ENCODE measurements around the gene ZNF138.
A peak's percentile ranks its signal among the peaks of the same experiment; 100 is the strongest.
"Not testable (repeated sequence)": the region's sequence is repeated elsewhere in the genome, so short reads cannot be mapped to it uniquely, and the experiment has no call there.

Gene ZNF138

GRCh38 chr7:64794171-64794844 is at the start of gene ZNF138:
Gene ZNF138 (plus strand): TSS chr7:64794428. CDS start chr7:64794569, 141 bp downstream.
- H3K27me3 ChIP-seq (ENCODE audit: control insufficient read depth in 1 of 2, insufficient read depth in 2 of 2, low read length in 2 of 2), result no peaks in the 10 kb centered on the region
- H3K4me1 ChIP-seq (ENCODE audit: insufficient read depth, low read length), result peaks cover 16% of the 10 kb centered on the region
- peak within 1 kb of the TSS; percentile 55 for H3K27ac ChIP-seq (ENCODE audit: low read depth, low read length)
- peaks cover 2% of the 10 kb centered on the region for H3K36me3 ChIP-seq (ENCODE audit: insufficient read depth, low read length)
- peak within 1 kb of the TSS; percentile 35 for H3K9ac ChIP-seq (ENCODE audit: low read length)
- H3K4me3 ChIP-seq (ENCODE audit: low read depth in 1 of 2, low read length in 2 of 2), result peak within 1 kb of the TSS; percentile 74 to 79
- no peaks in the 10 kb centered on the region for H3K9me3 ChIP-seq (ENCODE audit: low read length)

GRCh38 chr7:64744680-64745079 is 49.5 kb upstream of the ZNF138 start:
- Histone ChIP-seq H3K27ac (ENCODE audit: low read depth, low read length) (no peak overlapping the region), H3K36me3 (ENCODE audit: insufficient read depth, low read length) (no peaks in the 10 kb centered on the region), H3K27me3 (ENCODE audit: control insufficient read depth in 1 of 2, insufficient read depth in 2 of 2, low read length in 2 of 2) (no peaks in the 10 kb centered on the region), H3K4me1 (ENCODE audit: insufficient read depth, low read length) (no peaks in the 10 kb centered on the region), H3K4me3 (ENCODE audit: low read depth in 1 of 2, low read length in 2 of 2) (no peak overlapping the region), H3K9me3 (ENCODE audit: low read length) (no peaks in the 10 kb centered on the region), H3K9ac (ENCODE audit: low read length) (no peak overlapping the region)

GRCh38 chr7:64747802-64748201 is 46.4 kb upstream of the ZNF138 start:
- Histone ChIP-seq H3K4me3 (ENCODE audit: low read depth in 1 of 2, low read length in 2 of 2) (no peak overlapping the region), H3K27me3 (ENCODE audit: control insufficient read depth in 1 of 2, insufficient read depth in 2 of 2, low read length in 2 of 2) (no peaks in the 10 kb centered on the region), H3K9me3 (ENCODE audit: low read length) (no peaks in the 10 kb centered on the region), H3K4me1 (ENCODE audit: insufficient read depth, low read length) (no peaks in the 10 kb centered on the region), H3K27ac (ENCODE audit: low read depth, low read length) (no peak overlapping the region), H3K9ac (ENCODE audit: low read length) (no peak overlapping the region), H3K36me3 (ENCODE audit: insufficient read depth, low read length) (no peaks in the 10 kb centered on the region)

- H3K4me3 ChIP-seq (ENCODE audit: low read depth in 1 of 2, low read length in 2 of 2), result no peak overlapping the region
- no peaks in the 10 kb centered on the region for H3K36me3 ChIP-seq (ENCODE audit: insufficient read depth, low read length)
- H3K4me1 ChIP-seq (ENCODE audit: insufficient read depth, low read length), result no peaks in the 10 kb centered on the region
- H3K27me3 ChIP-seq (ENCODE audit: control insufficient read depth in 1 of 2, insufficient read depth in 2 of 2, low read length in 2 of 2), result no peaks in the 10 kb centered on the region
- H3K9me3 ChIP-seq (ENCODE audit: low read length), result no peaks in the 10 kb centered on the region
- no peak overlapping the region for H3K9ac ChIP-seq (ENCODE audit: low read length)
- H3K27ac ChIP-seq (ENCODE audit: low read depth, low read length), result no peak overlapping the region
These were observed 41.2 kb upstream of the ZNF138 start for GRCh38 chr7:64753032-64753431.

GRCh38 chr7:64755865-64756264 is 38.4 kb upstream of the ZNF138 start:
- Histone ChIP-seq H3K9me3 (ENCODE audit: low read length) (no peaks in the 10 kb centered on the region), H3K27me3 (ENCODE audit: control insufficient read depth in 1 of 2, insufficient read depth in 2 of 2, low read length in 2 of 2) (no peaks in the 10 kb centered on the region), H3K27ac (ENCODE audit: low read depth, low read length) (no peak overlapping the region), H3K4me3 (ENCODE audit: low read depth in 1 of 2, low read length in 2 of 2) (no peak overlapping the region), H3K9ac (ENCODE audit: low read length) (no peak overlapping the region), H3K36me3 (ENCODE audit: insufficient read depth, low read length) (no peaks in the 10 kb centered on the region), H3K4me1 (ENCODE audit: insufficient read depth, low read length) (no peaks in the 10 kb centered on the region)

GRCh38 chr7:64758151-64758550 is 36.1 kb upstream of the ZNF138 start:
- Histone ChIP-seq H3K4me1 (ENCODE audit: insufficient read depth, low read length) (no peaks in the 10 kb centered on the region), H3K36me3 (ENCODE audit: insufficient read depth, low read length) (no peaks in the 10 kb centered on the region), H3K4me3 (ENCODE audit: low read depth in 1 of 2, low read length in 2 of 2) (no peak overlapping the region), H3K9ac (ENCODE audit: low read length) (no peak overlapping the region), H3K9me3 (ENCODE audit: low read length) (no peaks in the 10 kb centered on the region), H3K27ac (ENCODE audit: low read depth, low read length) (no peak overlapping the region), H3K27me3 (ENCODE audit: control insufficient read depth in 1 of 2, insufficient read depth in 2 of 2, low read length in 2 of 2) (no peaks in the 10 kb centered on the region)

- H3K9ac ChIP-seq (ENCODE audit: low read length), result no peak overlapping the region
These were observed 25.4 kb upstream of the ZNF138 start for GRCh38 chr7:64768824-64769223.

GRCh38 chr7:64774204-64774842 is 19.9 kb upstream of the ZNF138 start:
- no peak overlapping the region for H3K4me3 ChIP-seq (ENCODE audit: low read depth in 1 of 2, low read length in 2 of 2)
- H3K9ac ChIP-seq (ENCODE audit: low read length), result no peak overlapping the region
- no peaks in the 10 kb centered on the region for H3K27me3 ChIP-seq (ENCODE audit: control insufficient read depth in 1 of 2, insufficient read depth in 2 of 2, low read length in 2 of 2)
- no peak overlapping the region for H3K27ac ChIP-seq (ENCODE audit: low read depth, low read length)
- no peaks in the 10 kb centered on the region for H3K36me3 ChIP-seq (ENCODE audit: insufficient read depth, low read length)
- no peaks in the 10 kb centered on the region for H3K9me3 ChIP-seq (ENCODE audit: low read length)
- H3K4me1 ChIP-seq (ENCODE audit: insufficient read depth, low read length), result no peaks in the 10 kb centered on the region

More at GRCh38 chr7:64768824-64769223, 25.4 kb upstream of the ZNF138 start:
- Histone ChIP-seq H3K4me1 (ENCODE audit: insufficient read depth, low read length) (no peaks in the 10 kb centered on the region), H3K9me3 (ENCODE audit: low read length) (no peaks in the 10 kb centered on the region), H3K27ac (ENCODE audit: low read depth, low read length) (no peak overlapping the region), H3K4me3 (ENCODE audit: low read depth in 1 of 2, low read length in 2 of 2) (no peak overlapping the region), H3K27me3 (ENCODE audit: control insufficient read depth in 1 of 2, insufficient read depth in 2 of 2, low read length in 2 of 2) (no peaks in the 10 kb centered on the region), H3K36me3 (ENCODE audit: insufficient read depth, low read length) (no peaks in the 10 kb centered on the region)

GRCh38 chr7:64775289-64775688 is 18.9 kb upstream of the ZNF138 start:
- Histone ChIP-seq H3K9me3 (ENCODE audit: low read length) (no peaks in the 10 kb centered on the region), H3K4me3 (ENCODE audit: low read depth in 1 of 2, low read length in 2 of 2) (no peak overlapping the region), H3K36me3 (ENCODE audit: insufficient read depth, low read length) (no peaks in the 10 kb centered on the region), H3K4me1 (ENCODE audit: insufficient read depth, low read length) (no peaks in the 10 kb centered on the region), H3K27me3 (ENCODE audit: control insufficient read depth in 1 of 2, insufficient read depth in 2 of 2, low read length in 2 of 2) (no peaks in the 10 kb centered on the region), H3K27ac (ENCODE audit: low read depth, low read length) (no peak overlapping the region), H3K9ac (ENCODE audit: low read length) (no peak overlapping the region)

- not testable (repeated sequence) for H3K9ac ChIP-seq (ENCODE audit: low read length); H3K36me3 ChIP-seq (ENCODE audit: insufficient read depth, low read length); H3K4me3 ChIP-seq (ENCODE audit: low read depth in 1 of 2, low read length in 2 of 2); H3K27me3 ChIP-seq (ENCODE audit: control insufficient read depth in 1 of 2, insufficient read depth in 2 of 2, low read length in 2 of 2); H3K9me3 ChIP-seq (ENCODE audit: low read length); H3K27ac ChIP-seq (ENCODE audit: low read depth, low read length); H3K4me1 ChIP-seq (ENCODE audit: insufficient read depth, low read length)
These were observed 9.4 kb upstream of the ZNF138 start for GRCh38 chr7:64784842-64785241.

- H3K4me3 ChIP-seq (ENCODE audit: low read depth in 1 of 2, low read length in 2 of 2), result no peak overlapping the region
These were observed 6.9 kb upstream of the ZNF138 start for GRCh38 chr7:64787295-64787694.

GRCh38 chr7:64789241-64789640 is 5.0 kb upstream of the ZNF138 start:
- not testable (repeated sequence) for H3K9ac ChIP-seq (ENCODE audit: low read length); H3K27me3 ChIP-seq (ENCODE audit: control insufficient read depth in 1 of 2, insufficient read depth in 2 of 2, low read length in 2 of 2); H3K4me1 ChIP-seq (ENCODE audit: insufficient read depth, low read length); H3K4me3 ChIP-seq (ENCODE audit: low read depth in 1 of 2, low read length in 2 of 2); H3K27ac ChIP-seq (ENCODE audit: low read depth, low read length); H3K9me3 ChIP-seq (ENCODE audit: low read length); H3K36me3 ChIP-seq (ENCODE audit: insufficient read depth, low read length)

More at GRCh38 chr7:64787295-64787694, 6.9 kb upstream of the ZNF138 start:
- Histone ChIP-seq H3K9me3 (ENCODE audit: low read length) (no peaks in the 10 kb centered on the region), H3K9ac (ENCODE audit: low read length) (no peak overlapping the region), H3K27me3 (ENCODE audit: control insufficient read depth in 1 of 2, insufficient read depth in 2 of 2, low read length in 2 of 2) (no peaks in the 10 kb centered on the region), H3K36me3 (ENCODE audit: insufficient read depth, low read length) (no peaks in the 10 kb centered on the region), H3K27ac (ENCODE audit: low read depth, low read length) (no peak overlapping the region), H3K4me1 (ENCODE audit: insufficient read depth, low read length) (no peaks in the 10 kb centered on the region)

Data from muscle layer of colon (tissue), 2 donors.